Hematopoietic multipotent progenitor cell treated with erythropoietin and hydrocortisone succinate and interleukin-3 and kit ligand, for 15 days (in vitro differentiated cells): ENCODE measurements around the gene PPARG.

Source experiments
- DNase-seq: peaks from one replicate; pipeline ENCODE4 v3.0.0-alpha.2; 2015; ENCODE audit warnings: low spot score

The PPARG gene

GRCh38 chr3:12313519-12313918 lies 24.6 kb downstream of the PPARG start:
- DNase-seq: no peak

GRCh38 chr3:12316253-12316652 lies 27.4 kb downstream of the PPARG start:
- DNase-seq: no peak

GRCh38 chr3:12316729-12317351 lies 28.0 kb downstream of the PPARG start:
- DNase-seq: no peak

GRCh38 chr3:12317914-12318313 lies 29.0 kb downstream of the PPARG start:
- no peak for DNase-seq

- DNase-seq: no peak
Observed at GRCh38 chr3:12318758-12319621, 30.1 kb downstream of the PPARG start.

- no peak for DNase-seq
Observed at GRCh38 chr3:12321015-12321414, 32.1 kb downstream of the PPARG start.

- DNase-seq: no peak
Observed at GRCh38 chr3:12323237-12323636, 34.4 kb downstream of the PPARG start.

- no peak for DNase-seq
Observed at GRCh38 chr3:12325586-12326515, 37.0 kb downstream of the PPARG start.

GRCh38 chr3:12327021-12327420 lies 38.2 kb downstream of the PPARG start:
- no peak for DNase-seq

GRCh38 chr3:12328132-12328836 lies 39.4 kb downstream of the PPARG start:
- no peak for DNase-seq

- DNase-seq: no peak
Observed at GRCh38 chr3:12328837-12329462, 40.1 kb downstream of the PPARG start.

GRCh38 chr3:12334786-12335185 lies 45.9 kb downstream of the PPARG start:
- no peak for DNase-seq

- no peak for DNase-seq
Observed at GRCh38 chr3:12335421-12335820, 46.6 kb downstream of the PPARG start.

- DNase-seq: no peak
Observed at GRCh38 chr3:12336099-12336498, 47.2 kb downstream of the PPARG start.

GRCh38 chr3:12338595-12339546 lies 50.0 kb downstream of the PPARG start:
- DNase-seq: no peak

- no peak for DNase-seq
Observed at GRCh38 chr3:12339701-12340480, 51.0 kb downstream of the PPARG start.

GRCh38 chr3:12340506-12340905 lies 51.6 kb downstream of the PPARG start:
- DNase-seq: no peak

- no peak for DNase-seq
Observed at GRCh38 chr3:12342151-12342550, 53.3 kb downstream of the PPARG start.

- DNase-seq: no peak
Observed at GRCh38 chr3:12343047-12343501, 54.2 kb downstream of the PPARG start.
